Measurements from ENCODE around the gene FSCN2. TPM values are rescaled to one million over a fixed set of nuclear protein-coding genes. Genes with fewer than 3 reads are reported as not detected.

The FSCN2 gene
- polyA plus RNA-seq, 1 donor (not counting 4 experiments of a cell fraction or from before 2014, with no cell fraction given) = not detected

GRCh38 chr17:81515530-81516041 is 12.6 kb upstream of the FSCN2 start:
- Histone ChIP-seq H3K79me2 (ENCODE audit: control insufficient read depth, insufficient read depth, low read length) (peaks cover 19% of the 10 kb centered on the region), H3K4me1 (ENCODE audit: control insufficient read depth, extremely low read depth, insufficient read depth, low read length) (peaks cover 14% of the 10 kb centered on the region), H4K20me1 (ENCODE audit: control insufficient read depth, extremely low read depth, insufficient read depth, low read length) (peaks cover 17% of the 10 kb centered on the region), H3K9ac (ENCODE audit: control insufficient read depth, extremely low read depth, insufficient read depth, low read length) (peak overlapping the region; percentile 67), H2AFZ (ENCODE audit: control insufficient read depth, low read length) (no peak overlapping the region), H3K9me3 (ENCODE audit: control insufficient read depth, low read depth, low read length) (peaks cover 2% of the 10 kb centered on the region), H3K27me3 (ENCODE audit: control insufficient read depth, extremely low read depth, insufficient read depth, low read length) (no peaks in the 10 kb centered on the region), H3K9me1 (ENCODE audit: control insufficient read depth, extremely low read depth, insufficient read depth, low read length) (no peaks in the 10 kb centered on the region), H3K4me3 (ENCODE audit: control insufficient read depth in 2 of 3, extremely low read depth in 1 of 3, insufficient read depth in 2 of 3, low read depth in 1 of 3, low read length in 3 of 3) (peak overlapping the region; percentile 51 to 71 (median 59)), H3K27ac (ENCODE audit: control insufficient read depth, insufficient read depth, low read length) (peak overlapping the region; percentile 49), H3K4me2 (ENCODE audit: control insufficient read depth, extremely low read depth, insufficient read depth, low read depth, low read length) (peak overlapping the region; percentile 93), H3K36me3 (ENCODE audit: control insufficient read depth in 2 of 2, extremely low read depth in 1 of 2, insufficient read depth in 2 of 2, low read length in 2 of 2) (peaks cover 15% of the 10 kb centered on the region in 2 experiments)
- dilution Hi-C loops (cut with MboI; ENCODE audit: extremely low pct_ligation_motif_present, low sequenced_read_pairs) = no loop called here
- TF ChIP-seq CTCF (optimal IDR thresholded peaks at IDR 0.05 in 1 of 3, IDR thresholded peaks at IDR 0.05 in 1 of 3, conservative IDR thresholded peaks at IDR 0.05 in 1 of 3; ENCODE audit: extremely low read depth in 1 of 3, insufficient read depth in 2 of 3, low read length in 3 of 3) (no peak), EZH2 (IDR thresholded peaks at IDR 0.05; ENCODE audit: low read length) (no peak)
- FAIRE-seq = no peak
- no peak for DNase-seq (ENCODE audit: low read depth, low spot score)

GRCh38 chr17:81516439-81516838 is 11.7 kb upstream of the FSCN2 start:
- H3K27ac ChIP-seq (ENCODE audit: control insufficient read depth, insufficient read depth, low read length) = no peak overlapping the region
- no peak overlapping the region for H3K4me3 ChIP-seq (ENCODE audit: control insufficient read depth in 2 of 3, extremely low read depth in 1 of 3, insufficient read depth in 2 of 3, low read depth in 1 of 3, low read length in 3 of 3)
- H4K20me1 ChIP-seq (ENCODE audit: control insufficient read depth, extremely low read depth, insufficient read depth, low read length) = peaks cover 8% of the 10 kb centered on the region
- no peaks in the 10 kb centered on the region for H3K27me3 ChIP-seq (ENCODE audit: control insufficient read depth, extremely low read depth, insufficient read depth, low read length)
- no peaks in the 10 kb centered on the region for H3K9me3 ChIP-seq (ENCODE audit: control insufficient read depth, low read depth, low read length)
- H3K9ac ChIP-seq (ENCODE audit: control insufficient read depth, extremely low read depth, insufficient read depth, low read length) = no peak overlapping the region
- peaks cover 14% of the 10 kb centered on the region for H3K4me1 ChIP-seq (ENCODE audit: control insufficient read depth, extremely low read depth, insufficient read depth, low read length)
- H3K36me3 ChIP-seq (ENCODE audit: control insufficient read depth in 2 of 2, extremely low read depth in 1 of 2, insufficient read depth in 2 of 2, low read length in 2 of 2) = peaks cover 7% of the 10 kb centered on the region in 2 experiments
- no peaks in the 10 kb centered on the region for H3K9me1 ChIP-seq (ENCODE audit: control insufficient read depth, extremely low read depth, insufficient read depth, low read length)
- no peak for TF ChIP-seq EZH2 (IDR thresholded peaks at IDR 0.05; ENCODE audit: low read length)
- no peak for TF ChIP-seq CTCF (optimal IDR thresholded peaks at IDR 0.05 in 1 of 3, IDR thresholded peaks at IDR 0.05 in 1 of 3, conservative IDR thresholded peaks at IDR 0.05 in 1 of 3; ENCODE audit: extremely low read depth in 1 of 3, insufficient read depth in 2 of 3, low read length in 3 of 3)
- H3K4me2 ChIP-seq (ENCODE audit: control insufficient read depth, extremely low read depth, insufficient read depth, low read depth, low read length) = peak overlapping the region; percentile 93
- H2AFZ ChIP-seq (ENCODE audit: control insufficient read depth, low read length) = no peak overlapping the region
- H3K79me2 ChIP-seq (ENCODE audit: control insufficient read depth, insufficient read depth, low read length) = peaks cover 11% of the 10 kb centered on the region
- DNase-seq (ENCODE audit: low read depth, low spot score) (no peak), FAIRE-seq (no peak)
- dilution Hi-C loops (cut with MboI; ENCODE audit: extremely low pct_ligation_motif_present, low sequenced_read_pairs) = no loop called here
